Fibroblast of skin of abdomen (primary cell): Measurements from ENCODE around the gene FCGBP. TPM values are rescaled to one million over a fixed set of nuclear protein-coding genes. Genes with fewer than 3 reads are reported as not detected.
"Not testable (repeated sequence)": the region's sequence is repeated elsewhere in the genome, so short reads cannot be mapped to it uniquely, and the experiment has no call there.

ENCODE experiments used
- DNase-seq: peaks from one replicate; pipeline ENCODE4 v3.0.0-alpha.2; 2013
- polyA plus RNA-seq, 2 experiments: library from polyadenylated mRNA; unstranded; fragments of 120-200 nt; gene quantifications; one replicate each; pipeline ENCODE4 v1.2.1, GENCODE V29; 2013; ENCODE audit not compliant: insufficient read length in 2 of 2

The FCGBP gene
- polyA plus RNA-seq (2013, experiment 1 of 2; ENCODE audit: insufficient read length): 0.31 TPM
- 0.26 TPM for polyA plus RNA-seq (2013, experiment 2 of 2; ENCODE audit: insufficient read length)

DNA sequence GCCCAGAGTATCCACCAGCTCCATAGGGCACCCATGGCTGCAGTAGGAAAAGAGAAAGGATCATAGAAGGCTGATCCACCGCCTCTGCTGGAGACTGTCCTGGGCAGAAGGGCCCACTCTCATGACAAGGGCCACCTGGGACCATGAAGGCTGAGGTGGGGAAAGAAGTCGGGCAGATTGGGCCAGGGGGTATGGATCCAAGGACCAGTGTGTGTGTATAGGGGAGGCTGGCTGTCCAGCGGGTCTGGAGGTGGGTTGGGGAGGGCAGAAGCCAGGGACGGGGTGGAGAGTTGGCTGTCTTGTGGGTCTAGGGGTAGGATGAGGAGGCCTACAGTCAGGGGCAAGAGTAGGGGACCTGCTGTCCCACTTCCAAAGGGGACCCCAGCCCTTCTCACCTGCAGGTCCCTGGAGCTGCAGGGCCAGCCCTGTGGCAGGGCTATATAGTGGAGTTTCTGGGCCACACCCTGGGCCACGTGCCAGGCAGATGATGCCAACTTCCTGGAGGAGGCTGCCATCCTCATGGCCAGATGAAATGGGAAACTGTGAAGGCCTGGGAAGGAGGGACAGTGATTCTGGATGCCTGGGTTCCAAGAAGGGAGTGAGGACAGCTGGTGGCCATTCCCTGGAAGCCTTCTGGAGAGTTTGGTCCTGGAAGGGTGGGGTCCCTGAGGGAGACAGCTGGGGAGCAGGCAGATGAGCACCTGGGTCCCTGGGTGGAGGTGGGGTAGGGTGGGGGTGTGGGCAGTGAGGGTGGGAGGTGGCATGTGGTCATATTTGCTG, at the start of gene FCGBP:
FCGBP (minus strand) TSS at position 51 of the 780 bp plus-strand sequence.
- DNase-seq: no peak

DNA sequence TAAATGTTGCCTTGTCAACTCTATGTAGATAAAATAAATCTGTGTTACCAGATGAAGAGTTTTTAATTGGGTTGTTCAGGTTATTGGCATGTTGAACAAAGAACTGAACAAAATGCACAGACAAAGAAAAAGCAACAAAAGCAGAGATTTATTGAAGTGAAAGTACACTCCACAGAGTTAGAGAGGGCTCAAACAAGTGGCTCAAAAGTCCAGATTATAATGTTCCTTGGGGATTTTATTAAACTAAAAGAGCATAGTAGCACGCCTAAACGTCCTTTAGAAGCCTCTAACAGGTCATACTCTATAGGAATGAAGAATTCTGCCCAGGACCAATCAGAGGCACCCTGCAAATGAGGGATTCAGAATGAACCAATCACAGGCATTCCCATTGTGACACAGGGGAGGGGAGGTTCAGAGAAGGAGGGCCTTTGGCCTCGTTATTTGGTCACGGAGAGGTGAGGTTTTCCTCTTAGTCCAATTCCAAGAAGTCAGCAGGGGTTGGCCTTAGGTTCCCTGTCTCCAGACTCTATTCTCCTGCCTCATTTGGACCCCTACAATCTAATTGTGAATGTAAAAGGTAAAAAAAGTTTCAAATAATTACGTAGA, 49.4 kb upstream of the FCGBP start:
- no peak for DNase-seq

DNA sequence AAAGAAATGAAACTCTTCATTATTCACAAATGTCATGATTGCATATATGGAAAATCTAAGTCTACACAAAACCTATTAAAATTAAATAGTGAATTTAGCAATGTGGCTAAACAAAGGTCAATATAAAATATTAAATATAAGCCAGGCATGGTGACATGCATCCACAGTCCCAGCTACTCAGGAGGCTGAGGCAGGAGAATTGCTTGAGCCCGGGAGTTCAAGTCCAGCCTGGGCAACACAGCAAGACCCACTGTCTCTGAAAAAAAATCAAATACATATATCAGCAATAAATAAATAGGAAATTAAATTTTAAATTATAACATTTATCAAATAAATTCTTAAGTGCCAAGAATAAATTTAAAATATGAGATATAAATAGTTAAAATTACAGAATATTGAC, 48.4 kb upstream of the FCGBP start:
- no peak for DNase-seq

DNA sequence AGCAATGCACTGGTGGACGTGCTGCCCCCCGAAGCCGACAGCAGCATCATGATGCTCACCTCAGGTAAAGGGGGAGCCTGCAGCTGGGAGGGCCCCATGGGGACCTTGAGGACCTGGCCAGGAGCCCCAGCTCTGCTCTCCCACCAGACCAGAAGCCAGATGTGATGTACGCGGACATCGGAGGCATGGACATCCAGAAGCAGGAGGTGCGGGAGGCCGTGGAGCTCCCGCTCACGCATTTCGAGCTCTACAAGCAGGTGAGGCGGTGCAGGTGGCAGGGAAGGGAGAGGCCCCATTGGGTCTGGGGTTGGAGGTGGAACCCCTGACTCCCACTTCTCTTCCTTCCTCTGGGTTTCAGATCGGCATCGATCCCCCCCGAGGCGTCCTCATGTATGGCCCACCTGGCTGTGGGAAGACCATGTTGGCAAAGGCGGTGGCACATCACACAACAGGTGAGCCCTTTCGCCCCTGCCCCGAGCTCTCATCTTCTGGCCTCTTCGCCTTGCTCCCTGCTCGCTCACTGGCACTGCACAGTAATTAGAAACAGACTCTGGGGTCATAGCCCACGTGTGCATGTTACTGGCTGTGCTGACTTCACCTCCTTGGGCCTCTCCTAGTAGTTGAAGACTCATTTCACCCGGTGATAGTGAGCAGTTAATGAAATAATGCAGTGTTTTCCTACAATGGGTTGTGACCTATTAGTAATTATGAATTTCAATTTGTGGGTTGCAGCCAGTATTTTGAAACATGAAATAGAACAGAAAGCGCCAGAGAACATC, 40.1 kb upstream of the FCGBP start:
- peak; percentile 10 for DNase-seq

DNA sequence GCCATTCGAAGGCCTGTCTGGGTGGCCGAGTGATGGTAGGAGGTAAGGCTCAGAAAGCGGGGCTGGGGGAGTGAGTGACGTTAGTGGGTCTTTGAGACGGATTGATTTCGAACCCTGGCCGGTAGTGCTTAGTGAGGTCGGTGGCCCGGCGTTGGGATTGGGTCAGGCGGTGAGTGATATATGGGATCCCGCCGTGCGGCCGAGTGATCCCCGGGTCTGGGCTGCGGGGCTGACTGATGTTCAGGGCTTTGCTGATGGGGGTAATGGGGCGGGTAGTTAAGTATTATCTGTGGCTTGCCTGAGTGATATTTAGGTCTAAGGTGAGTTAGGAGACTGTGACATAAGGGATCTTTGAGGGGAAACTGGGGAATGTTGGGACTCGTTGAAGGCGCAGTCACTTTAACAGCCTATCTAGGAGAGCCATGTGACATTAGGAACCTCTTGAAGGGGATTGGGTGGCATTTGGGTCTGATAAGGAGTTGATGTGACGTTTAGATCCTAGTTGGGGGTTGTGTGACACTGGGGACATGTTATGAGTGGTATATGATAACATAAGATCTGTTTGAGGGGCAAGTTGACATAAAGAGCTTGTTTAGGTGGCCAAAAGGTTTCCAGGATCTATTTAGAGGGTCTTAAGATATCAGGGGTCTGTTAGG, 37.1 kb upstream of the FCGBP start:
- no peak for DNase-seq

DNA sequence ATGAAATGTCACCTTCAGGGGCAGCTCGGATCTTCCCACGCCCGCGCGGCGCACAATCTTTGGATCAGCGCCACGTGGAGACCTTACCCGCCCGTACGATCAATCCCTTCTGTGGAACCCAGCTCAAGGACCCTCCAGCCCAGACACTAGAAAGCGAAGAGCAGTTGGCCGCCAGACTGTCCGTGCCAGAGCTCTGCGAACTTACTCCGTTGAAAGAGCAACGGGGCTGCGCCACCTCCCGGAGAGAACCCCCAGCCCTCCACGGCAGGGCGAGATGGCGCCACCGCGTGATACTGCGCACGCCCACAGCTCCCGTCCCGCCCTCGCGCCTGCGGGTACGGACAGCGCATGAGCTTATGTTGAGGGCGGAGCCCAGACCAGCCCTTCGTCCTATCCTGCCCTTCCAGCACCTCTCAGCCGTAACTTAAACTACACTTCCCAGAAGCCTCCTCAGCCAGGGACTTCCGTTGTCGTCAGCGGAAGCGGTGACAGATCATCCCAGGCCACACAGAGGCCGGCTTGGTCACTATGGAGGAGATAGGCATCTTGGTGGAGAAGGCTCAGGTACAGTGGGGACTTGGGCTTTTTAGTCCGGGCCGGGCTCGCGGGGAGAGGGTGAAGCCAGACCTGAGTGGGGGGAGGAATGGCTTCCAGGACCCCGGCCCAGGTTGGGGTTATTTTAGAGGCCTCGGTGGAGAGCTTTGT, 36.4 kb upstream of the FCGBP start, which contains the start of gene PSMC4:
PSMC4 (plus strand) TSS at position 491 of the 705 bp plus-strand sequence; CDS start at position 529, 38 bp downstream.
- peak; percentile 99 for DNase-seq

DNA sequence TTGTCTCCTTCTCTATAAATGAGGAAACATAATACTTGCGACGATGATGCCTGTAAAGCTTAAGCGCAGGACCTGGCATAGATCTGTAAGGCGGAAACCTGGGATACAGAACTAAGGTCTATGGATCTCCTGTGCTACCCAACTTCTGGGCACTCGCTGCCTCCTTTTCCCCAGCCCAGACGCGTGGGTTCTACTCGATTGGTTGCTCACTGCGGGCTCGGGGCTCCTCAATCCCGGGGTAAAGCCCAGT, 35.9 kb upstream of the FCGBP start:
- DNase-seq: no peak

DNA sequence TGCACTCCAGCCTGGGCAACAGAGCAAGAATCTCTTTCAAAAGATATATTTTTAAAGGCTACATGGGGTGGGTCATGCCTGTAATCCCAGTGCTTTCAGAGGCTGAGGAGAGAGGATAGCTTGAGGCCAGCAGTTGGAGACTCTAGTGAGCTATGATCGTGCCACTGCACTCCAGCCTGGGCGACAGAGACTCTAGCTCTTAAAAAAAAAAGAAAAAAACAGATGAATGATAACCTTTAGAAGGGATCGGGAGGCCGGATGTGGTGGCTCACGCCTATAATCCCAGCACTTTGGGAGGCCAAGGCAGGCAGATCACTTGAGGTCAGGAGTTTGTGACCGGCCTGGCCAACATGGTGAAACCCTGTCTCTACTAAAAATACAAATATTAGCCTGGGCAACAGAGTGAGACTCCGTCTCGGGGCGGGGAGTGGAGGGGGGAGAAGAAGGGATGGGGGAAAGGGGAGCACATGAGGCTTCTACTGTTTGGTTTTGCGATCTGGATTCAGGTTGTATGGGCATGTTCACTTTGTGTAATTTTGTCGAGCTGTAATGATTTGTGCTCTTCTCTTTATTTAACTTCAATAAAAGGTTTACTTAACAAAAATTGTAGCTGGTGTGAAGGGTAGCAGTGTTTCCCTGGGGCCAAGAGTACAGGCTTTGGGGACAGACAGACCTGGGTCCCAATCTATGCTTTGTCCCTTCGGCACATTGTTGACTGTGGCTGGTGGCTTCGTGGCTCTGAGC, 35.4 kb upstream of the FCGBP start:
- no peak for DNase-seq

DNA sequence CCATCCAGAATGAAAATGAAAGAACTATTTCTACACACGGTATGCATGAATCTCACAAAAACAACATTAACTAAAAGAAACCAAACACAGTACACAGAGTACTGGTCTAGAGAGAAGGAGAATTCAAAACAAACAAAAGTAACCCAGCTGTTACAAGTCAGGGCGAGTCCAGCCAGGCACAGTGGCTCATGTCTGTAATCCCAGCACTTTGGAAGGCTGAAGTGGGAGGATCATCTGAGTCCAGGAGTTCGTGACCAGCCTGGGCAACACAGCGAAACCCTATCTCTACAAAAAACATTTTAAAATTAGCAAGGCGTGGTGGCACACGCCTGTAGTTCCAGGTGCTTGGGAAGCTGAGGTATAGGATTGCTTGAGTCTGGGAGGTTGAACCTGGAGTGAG, 34.8 kb upstream of the FCGBP start:
- DNase-seq: no peak

DNA sequence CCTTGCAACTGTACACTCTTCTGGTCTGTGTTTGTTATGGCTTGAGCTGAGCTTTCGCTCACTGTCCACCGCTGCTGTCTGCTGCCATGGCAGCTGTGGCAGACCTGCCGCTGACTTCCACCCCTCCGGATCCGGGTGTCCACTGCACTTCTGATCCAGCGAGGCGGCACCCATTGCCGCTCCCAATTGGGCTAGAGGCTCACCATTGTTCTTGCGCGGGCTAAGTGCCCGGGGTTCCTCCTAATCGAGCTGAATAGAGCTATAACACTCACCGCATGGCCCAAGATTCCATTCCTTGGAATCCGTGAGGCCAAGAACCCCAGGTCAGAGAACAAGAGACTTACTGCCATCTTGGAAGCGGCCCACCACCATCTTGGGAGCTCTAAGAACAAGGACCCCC, 34.4 kb upstream of the FCGBP start:
- DNase-seq: no peak

DNA sequence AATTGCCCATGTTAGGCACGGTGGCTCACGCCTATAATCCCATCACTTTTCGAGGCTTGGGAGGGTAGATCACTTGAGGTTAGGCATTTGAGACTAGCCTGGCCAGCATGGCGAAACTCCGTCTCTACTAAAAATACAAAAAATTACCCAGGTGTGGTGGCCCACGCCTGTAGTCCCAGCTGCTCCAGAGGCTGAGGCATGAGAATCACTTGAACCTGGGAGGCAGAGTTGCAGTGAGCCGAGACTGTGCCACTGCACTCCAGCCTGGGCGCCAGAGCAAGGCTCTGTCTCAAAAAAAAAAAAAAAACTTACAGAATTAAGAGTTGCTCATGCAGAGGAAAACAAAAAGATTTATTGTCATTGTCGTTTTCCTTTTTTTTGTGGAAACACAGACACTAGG, 33.1 kb upstream of the FCGBP start:
- no peak for DNase-seq

DNA sequence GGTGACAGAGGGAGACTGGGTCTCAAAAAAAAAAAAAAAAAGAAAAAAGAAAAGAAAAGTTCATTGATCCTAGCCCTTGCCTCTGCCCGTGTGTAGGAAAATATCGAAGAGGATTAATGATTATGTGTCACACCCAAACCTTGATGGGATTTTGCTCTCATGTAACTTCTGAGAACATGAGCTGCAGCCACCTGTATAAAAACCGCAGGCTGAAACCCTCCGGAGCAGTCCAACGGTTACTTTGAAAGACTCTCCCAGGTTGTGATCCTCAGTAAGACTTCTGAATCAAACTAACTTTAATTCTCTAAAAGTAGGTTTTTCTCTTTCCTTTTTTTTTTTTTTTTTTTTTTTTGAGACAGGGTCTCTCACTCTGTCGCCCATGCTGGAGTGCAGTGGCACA, 32.2 kb upstream of the FCGBP start:
- DNase-seq: no peak

DNA sequence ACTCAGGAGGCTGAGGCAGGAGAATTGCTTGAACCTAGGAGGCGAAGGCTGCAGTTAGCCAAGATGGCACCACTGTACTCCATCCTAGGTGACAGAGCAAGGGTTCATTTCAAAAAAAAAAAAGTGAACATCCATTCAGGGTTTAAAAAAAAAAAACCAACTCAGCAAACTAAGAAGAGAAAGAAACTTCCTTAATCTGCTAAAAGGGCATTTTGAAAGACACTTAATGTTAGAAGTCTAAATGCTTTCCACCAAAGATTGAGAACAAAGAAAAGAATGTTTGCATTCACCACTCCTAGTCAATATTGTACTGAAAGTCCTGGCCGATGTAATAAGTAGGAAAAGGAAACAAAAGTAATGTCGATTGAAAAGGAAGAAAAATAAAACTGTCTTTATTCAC, 29.5 kb upstream of the FCGBP start:
- no peak for DNase-seq

DNA sequence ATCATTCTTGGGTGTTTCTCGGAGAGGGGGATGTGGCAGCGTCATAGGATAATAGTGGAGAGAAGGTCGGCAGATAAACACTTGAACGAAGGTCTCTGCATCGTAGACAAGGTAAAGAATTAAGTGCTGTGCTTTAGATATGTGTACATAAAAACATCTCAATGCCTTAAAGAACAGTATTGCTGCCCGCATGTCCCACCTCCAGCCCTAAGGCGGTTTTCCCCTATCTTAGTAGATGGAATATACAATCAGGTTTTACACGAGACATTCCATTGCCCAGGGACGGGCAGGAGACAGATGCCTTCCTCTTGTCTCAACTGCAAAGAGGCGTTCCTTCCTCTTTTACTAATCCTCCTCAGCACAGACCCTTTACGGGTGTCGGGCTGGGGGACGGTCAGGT, 25.0 kb upstream of the FCGBP start:
- not testable (repeated sequence) for DNase-seq

DNA sequence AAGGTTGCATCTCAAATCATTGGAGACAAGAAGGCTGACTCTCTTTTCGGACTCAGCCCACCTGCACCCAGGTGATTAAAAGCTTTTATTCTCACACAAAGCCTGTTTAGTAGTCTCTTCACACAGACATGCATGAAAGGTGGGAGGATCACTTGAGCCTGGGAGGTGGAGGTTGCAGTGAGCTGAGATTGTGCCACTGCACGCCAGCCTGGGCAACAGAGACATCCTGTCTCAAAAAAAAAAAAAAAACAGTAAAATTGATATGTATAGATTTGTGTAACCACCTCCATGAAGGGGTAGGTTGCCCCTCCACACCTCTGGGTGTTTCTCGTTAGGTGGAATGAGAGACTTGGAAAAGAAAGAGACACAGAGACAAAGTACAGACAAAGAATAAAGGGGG, 24.5 kb upstream of the FCGBP start:
- not testable (repeated sequence) for DNase-seq

DNA sequence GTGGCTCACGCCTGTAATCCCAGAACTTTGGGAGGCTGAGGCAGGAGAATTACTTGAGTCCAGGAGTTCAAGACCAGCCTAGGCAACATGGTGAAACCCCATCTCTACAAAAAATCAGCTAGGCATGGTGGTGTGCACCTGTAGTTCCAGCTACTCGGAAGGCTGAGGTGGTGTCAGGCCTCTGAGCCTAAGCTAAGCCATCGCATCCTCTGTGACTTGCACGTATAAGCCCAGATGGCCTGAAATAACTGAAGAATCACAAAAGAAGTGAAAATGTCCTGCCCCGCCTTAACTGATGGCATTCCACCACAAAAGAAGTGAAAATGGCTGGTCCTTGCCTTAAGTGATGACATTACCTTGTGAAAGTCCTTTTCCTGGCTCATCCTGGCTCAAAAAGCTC, 23.5 kb upstream of the FCGBP start:
- DNase-seq: not testable (repeated sequence)

DNA sequence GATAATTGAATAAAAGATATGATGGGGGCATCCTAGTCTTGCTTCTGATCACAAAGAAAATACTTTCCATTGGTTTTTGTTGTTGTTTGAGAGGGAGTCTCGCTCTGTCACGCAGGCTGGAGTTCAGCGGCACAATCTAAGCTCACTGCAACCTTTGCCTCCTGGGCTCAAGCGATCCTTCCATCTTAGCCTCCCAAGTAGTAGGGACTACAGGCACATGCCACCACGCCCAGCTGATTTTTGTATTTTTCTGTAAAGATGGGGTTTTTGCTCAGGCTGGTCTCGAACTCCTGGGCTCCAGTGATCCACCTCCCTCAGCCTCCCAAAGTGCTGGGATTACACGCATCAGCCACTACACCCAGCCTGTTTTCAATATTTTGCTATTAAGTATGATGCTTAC, 19.5 kb upstream of the FCGBP start:
- no peak for DNase-seq

DNA sequence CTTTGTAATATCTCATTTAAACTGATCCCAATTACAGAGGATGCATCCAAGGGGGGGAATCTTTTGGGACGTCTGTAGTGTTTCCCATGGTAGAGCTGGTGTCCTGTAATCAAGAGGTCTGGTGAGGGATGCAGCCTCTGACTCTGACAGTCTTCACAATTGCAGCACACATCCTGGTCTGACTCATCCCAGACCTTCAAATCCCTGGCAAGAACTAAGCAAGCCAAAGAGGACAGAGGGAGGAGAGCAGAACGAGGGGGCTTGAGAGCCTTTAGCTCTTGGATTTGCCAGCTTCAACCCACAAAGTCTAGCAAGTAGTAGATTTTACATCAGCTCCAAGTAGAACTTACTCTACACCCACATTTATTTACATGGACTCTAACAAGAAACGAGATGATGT, 17.3 kb upstream of the FCGBP start:
- DNase-seq: peak; percentile 38

DNA sequence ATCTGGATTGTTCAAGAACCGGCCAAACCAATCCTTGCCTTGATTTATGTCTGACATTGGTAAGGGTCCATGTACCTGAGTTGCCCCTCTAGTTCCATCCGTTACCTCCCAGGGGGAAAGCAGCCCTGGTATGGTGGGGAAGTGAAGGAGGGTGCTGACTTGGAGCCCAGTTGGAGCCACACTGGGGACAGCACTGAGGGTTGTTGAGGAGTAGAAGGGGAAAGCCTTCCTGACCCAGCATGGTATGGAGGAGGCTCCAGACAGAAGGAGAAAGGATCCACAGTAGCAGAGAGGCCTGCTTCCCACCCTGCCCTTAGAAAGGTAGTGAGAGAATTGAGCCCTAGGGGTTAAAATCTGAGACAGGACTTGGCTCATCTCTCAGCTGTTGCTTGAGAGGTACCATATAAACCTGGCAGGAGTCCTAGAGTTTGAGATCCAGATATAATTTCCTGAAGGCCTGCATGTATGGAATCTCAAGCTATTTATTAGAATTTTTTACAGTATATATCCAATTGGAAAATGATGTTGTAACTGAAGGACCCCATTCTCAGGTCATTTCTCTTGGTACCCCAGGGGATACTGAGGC, 16.7 kb upstream of the FCGBP start:
- DNase-seq: no peak

DNA sequence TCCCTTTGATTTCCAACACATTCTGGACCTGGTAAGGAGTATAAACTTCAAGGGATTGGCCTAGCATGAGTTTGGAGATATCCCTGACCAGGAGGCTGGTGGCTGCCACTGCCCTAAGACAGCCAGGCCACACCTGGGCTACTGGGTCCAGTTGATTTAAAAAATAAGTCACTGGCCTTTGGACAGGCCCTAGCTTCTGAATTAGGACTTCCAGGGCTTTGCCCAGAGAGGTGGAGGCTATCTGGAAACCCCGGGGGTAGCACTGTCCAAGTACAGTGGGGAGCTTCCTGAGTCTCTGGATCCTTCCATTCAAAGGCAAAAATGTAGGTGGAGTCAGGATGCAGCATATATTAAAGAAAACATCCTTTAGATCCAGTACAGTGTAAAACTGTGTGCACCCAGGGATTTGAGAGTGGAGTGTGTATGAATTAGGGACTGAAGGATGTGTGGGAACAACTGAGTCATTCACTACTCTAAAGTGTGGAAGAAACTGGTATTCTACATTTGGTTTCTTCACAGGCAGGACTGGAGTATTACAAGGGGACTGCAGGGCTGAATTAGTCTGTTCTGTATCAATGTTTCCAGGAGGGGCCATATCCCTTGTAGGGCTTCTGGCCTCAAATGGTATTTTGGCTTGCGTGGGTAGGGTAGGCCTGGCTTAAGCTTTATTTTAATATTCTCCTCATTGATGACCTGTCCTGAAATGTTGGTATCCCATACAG, 14.8 kb upstream of the FCGBP start:
- DNase-seq: no peak

DNA sequence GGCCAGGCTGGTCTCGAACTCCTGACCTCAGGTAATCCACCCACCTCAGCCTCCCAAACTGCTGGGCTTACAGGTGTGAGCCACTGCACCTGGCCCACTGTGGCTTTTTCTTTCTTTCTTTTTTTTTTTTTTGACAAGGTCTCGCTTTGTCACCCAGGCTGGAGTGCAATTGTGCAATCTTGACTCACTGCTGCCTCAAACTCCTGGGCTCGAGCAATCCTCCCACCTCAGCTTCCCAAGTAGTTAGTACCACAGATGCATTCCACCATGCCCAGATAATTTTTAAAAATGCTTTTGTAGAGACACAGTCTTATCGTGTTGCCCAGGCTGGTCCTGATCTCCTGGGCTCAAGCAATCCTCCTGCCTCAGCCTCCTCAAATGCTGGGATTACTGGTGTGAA, 12.1 kb upstream of the FCGBP start:
- DNase-seq: no peak
